Esophagus muscularis mucosa (tissue), 4 donors: Measurements from ENCODE around the gene RNASEH2A.

ENCODE experiments used
- EP300 ChIP-seq: sonication (generic); formaldehyde crosslinking; IDR thresholded peaks from one replicate; pipeline ENCODE4 v1.6.1; 2017; ENCODE audit warnings: antibody characterized with exemption
- POLR2A ChIP-seq: fragments of 450-650 bp; IDR thresholded peaks from one replicate; pipeline ENCODE4 v1.6.1; 2017; ENCODE audit warnings: antibody characterized with exemption, moderate library complexity, mild to moderate bottlenecking, low read depth
- POLR2AphosphoS5 ChIP-seq, 2 donors: sonication (generic); formaldehyde crosslinking; IDR thresholded peaks; one replicate each; pipeline ENCODE4 v1.6.1; 2017; ENCODE audit warnings: antibody characterized with exemption in 2 of 2
- TF ChIP-seq, protein P1 (sequence below), 3 experiments: fragments of 200-600 bp in 2 of 3; fragments of 450-650 bp in 1 of 3; sonication (generic) in 2 of 3; IDR thresholded peaks; one replicate each; pipeline ENCODE4 v1.5.1; 2017 to 2019; ENCODE audit warnings: antibody characterized with exemption in 3 of 3, mild to moderate bottlenecking in 2 of 3, moderate library complexity in 1 of 3

GRCh38 chr19:12801466-12802266 lies 4.7 kb upstream of the RNASEH2A start, which contains the start of the genes PRDX2 and THSD8:
- TF ChIP-seq POLR2AphosphoS5 (IDR thresholded peaks at IDR 0.05): peak; percentile 95 to 97
- TF ChIP-seq, protein P1, sequence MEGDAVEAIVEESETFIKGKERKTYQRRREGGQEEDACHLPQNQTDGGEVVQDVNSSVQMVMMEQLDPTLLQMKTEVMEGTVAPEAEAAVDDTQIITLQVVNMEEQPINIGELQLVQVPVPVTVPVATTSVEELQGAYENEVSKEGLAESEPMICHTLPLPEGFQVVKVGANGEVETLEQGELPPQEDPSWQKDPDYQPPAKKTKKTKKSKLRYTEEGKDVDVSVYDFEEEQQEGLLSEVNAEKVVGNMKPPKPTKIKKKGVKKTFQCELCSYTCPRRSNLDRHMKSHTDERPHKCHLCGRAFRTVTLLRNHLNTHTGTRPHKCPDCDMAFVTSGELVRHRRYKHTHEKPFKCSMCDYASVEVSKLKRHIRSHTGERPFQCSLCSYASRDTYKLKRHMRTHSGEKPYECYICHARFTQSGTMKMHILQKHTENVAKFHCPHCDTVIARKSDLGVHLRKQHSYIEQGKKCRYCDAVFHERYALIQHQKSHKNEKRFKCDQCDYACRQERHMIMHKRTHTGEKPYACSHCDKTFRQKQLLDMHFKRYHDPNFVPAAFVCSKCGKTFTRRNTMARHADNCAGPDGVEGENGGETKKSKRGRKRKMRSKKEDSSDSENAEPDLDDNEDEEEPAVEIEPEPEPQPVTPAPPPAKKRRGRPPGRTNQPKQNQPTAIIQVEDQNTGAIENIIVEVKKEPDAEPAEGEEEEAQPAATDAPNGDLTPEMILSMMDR (IDR thresholded peaks at IDR 0.05): no peak
- TF ChIP-seq POLR2A: peak; percentile 53
- TF ChIP-seq EP300: no peak
